Upper lobe of left lung (tissue), 6 donors: ENCODE results near the gene GBF1. TPM values are rescaled to one million over a fixed set of nuclear protein-coding genes. Genes with fewer than 3 reads are reported as not detected.

ENCODE experiments used
- ATAC-seq, 2 donors: fragments of 200-7000 bp; cut with Tn5 transposase; one replicate each; pipeline ENCODE4 v1.9.1; 2022; ENCODE audit warnings: mild to moderate bottlenecking in 2 of 2, moderate library complexity in 2 of 2; ENCODE audit not compliant: low FRiP score in 2 of 2
- DNase-seq, 2 donors: peaks; one replicate each; pipeline ENCODE4 v3.0.0-alpha.2; 2019 to 2020
- H3K27ac ChIP-seq, 4 donors: fragments of 200-600 bp; sonication (generic); one replicate each; pipeline ENCODE4 v1.5.1; 2016 to 2019
- H3K27me3 ChIP-seq, 4 donors: fragments of 200-600 bp; sonication (generic); one replicate each; pipeline ENCODE4 v1.5.1; 2017 to 2019
- H3K36me3 ChIP-seq, 4 donors: fragments of 200-600 bp; sonication (generic); one replicate each; pipeline ENCODE4 v1.5.1; 2016 to 2019
- H3K4me1 ChIP-seq, 4 donors: fragments of 200-600 bp; sonication (generic); one replicate each; pipeline ENCODE4 v1.5.1; 2018 to 2019
- H3K4me3 ChIP-seq, 4 donors: fragments of 200-600 bp; sonication (generic); one replicate each; pipeline ENCODE4 v1.5.1; 2017 to 2019; ENCODE audit warnings: mild to moderate bottlenecking in 2 of 4, moderate library complexity in 1 of 4
- H3K9me3 ChIP-seq, 4 donors: fragments of 200-600 bp; sonication (generic); one replicate each; pipeline ENCODE4 v1.5.1; 2018 to 2019
- EP300 ChIP-seq, 4 donors: sonication (generic); formaldehyde crosslinking; IDR thresholded peaks; one replicate each; pipeline ENCODE4 v1.5.1; 2017; ENCODE audit warnings: antibody characterized with exemption in 4 of 4, control low read depth in 2 of 4
- POLR2A ChIP-seq, 4 donors: fragments of 450-650 bp; IDR thresholded peaks; one replicate each; pipeline ENCODE4 v1.5.1; 2016 to 2017; ENCODE audit warnings: antibody characterized with exemption in 4 of 4, mild to moderate bottlenecking in 2 of 4
- POLR2AphosphoS5 ChIP-seq, 2 donors: sonication (generic); formaldehyde crosslinking; IDR thresholded peaks; one replicate each; pipeline ENCODE4 v1.5.1; 2017; ENCODE audit warnings: antibody characterized with exemption in 2 of 2
- WGBS, 2 donors: methylation state at CpG; one replicate each; pipeline ENCODE4 v1.1.5; 2017 to 2018; 5-methylcytosine and 5-hydroxymethylcytosine counted together
- total RNA-seq, 6 donors: library from RNA; depleted of rRNA in 4 of 6; stranded (reverse); fragments of >200 nt in 4 of 6; gene quantifications; one replicate each; pipeline versions ENCODE4 v1.1.0 to v1.2.1, GENCODE V29; 2016 to 2021
- TF ChIP-seq, protein P1 (sequence below), 6 experiments: fragments of 450-650 bp in 4 of 6; fragments of 200-600 bp in 2 of 6; sonication (generic) in 2 of 6; IDR thresholded peaks; one replicate each; pipeline ENCODE4 v1.5.1; 2016 to 2019; ENCODE audit warnings: antibody characterized with exemption in 6 of 6
- donor health status: DM: no; HTN: no; CAD: no; lungs with moderate emphysema.
- donor health status: DM: no; HTN: yes; CAD: no; lungs with severe emphysema.

Gene GBF1
- total RNA-seq, 6 donors from 2014 or later: 36.7 to 59.7 (median 44.4) TPM

DNA sequence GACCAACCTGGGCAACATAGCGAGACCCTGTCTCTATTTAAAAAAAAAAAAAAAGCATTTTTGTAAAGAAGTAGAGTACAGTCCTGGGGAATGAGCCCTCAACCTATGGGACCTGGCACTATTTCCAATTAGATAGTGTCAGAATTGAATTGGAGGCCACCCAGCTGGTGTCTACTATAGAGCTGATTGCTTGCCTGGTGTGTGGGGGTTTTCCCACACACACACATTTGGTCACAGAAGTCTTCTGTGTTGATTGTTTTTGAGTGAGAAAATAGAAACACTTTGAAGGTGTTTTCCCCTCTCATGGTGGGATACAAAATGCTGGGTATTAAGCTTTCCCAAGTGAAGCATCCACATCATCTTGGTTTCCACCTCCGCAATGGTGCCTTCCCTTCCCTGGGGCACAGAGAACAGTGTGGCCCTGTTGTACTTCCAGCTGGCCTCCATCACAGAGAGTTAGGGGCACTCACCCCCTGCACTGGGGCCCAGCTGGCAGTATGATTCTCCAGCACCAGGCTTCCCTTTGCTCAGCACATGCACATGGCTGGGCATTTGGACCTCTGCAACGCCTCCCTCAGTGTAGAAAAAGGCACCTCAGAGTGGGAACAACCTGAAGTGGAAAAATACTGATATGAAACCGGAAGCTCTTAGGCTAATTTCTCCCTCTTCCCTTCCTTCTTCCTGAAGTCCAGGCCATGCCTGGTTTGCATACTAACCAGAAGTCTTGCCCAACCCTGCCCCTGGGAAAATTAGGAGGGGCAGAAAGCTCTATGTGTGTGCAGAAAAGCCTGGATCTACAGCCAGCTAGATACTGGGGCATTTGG, 139.5 kb downstream of the GBF1 start:
- TF ChIP-seq POLR2AphosphoS5 (IDR thresholded peaks at IDR 0.05) (no peak), EP300 (IDR thresholded peaks at IDR 0.05) (peak in 1 of 4 donors; percentile 40), POLR2A (IDR thresholded peaks at IDR 0.05) (no peak)
- TF ChIP-seq, protein P1, sequence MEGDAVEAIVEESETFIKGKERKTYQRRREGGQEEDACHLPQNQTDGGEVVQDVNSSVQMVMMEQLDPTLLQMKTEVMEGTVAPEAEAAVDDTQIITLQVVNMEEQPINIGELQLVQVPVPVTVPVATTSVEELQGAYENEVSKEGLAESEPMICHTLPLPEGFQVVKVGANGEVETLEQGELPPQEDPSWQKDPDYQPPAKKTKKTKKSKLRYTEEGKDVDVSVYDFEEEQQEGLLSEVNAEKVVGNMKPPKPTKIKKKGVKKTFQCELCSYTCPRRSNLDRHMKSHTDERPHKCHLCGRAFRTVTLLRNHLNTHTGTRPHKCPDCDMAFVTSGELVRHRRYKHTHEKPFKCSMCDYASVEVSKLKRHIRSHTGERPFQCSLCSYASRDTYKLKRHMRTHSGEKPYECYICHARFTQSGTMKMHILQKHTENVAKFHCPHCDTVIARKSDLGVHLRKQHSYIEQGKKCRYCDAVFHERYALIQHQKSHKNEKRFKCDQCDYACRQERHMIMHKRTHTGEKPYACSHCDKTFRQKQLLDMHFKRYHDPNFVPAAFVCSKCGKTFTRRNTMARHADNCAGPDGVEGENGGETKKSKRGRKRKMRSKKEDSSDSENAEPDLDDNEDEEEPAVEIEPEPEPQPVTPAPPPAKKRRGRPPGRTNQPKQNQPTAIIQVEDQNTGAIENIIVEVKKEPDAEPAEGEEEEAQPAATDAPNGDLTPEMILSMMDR (IDR thresholded peaks at IDR 0.05): no peak
- no peak overlapping the region for H3K4me3 ChIP-seq
- H3K27me3 ChIP-seq: no peaks in the 10 kb centered on the region
- no peaks in the 10 kb centered on the region for H3K9me3 ChIP-seq
- H3K27ac ChIP-seq: peak overlapping the region; percentile 12 to 64 (median 30)
- DNase-seq (peak in 1 of 2 donors; percentile 78), ATAC-seq (peak; percentile 68 to 84)
- 64 to 76% methylated on average over 4 of the region's 4 CpGs for WGBS, 2 donors
- H3K4me1 ChIP-seq: peaks cover 8 to 17% (median 12%) of the 10 kb centered on the region in 4 donors
- peaks cover 16 to 37% (median 33%) of the 10 kb centered on the region in 4 donors for H3K36me3 ChIP-seq

DNA sequence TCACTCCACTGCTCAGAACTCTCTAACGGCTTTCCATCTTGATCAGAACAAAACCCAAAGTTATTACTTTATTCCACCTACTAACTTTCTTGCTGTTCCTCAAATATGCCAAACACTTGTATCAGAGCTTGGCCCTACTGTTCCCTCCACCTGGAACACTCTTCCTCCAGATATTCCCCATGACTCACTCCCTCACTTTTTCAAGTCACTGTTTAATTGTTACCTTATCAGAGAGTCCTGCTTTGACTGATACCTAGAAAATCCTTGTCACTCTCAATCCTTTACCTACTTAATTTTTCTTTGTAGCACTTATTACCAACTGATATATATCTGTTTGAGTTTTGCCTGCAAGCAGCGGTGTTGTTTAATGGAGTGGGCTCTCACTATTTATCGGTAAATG, 144.6 kb downstream of the GBF1 start:
- Histone ChIP-seq H3K36me3 (no peaks in the 10 kb centered on the region), H3K4me3 (no peak overlapping the region), H3K9me3 (no peaks in the 10 kb centered on the region), H3K27ac (no peak overlapping the region), H3K4me1 (peaks cover 13 to 26% (median 22%) of the 10 kb centered on the region in 4 donors), H3K27me3 (no peaks in the 10 kb centered on the region)
- ATAC-seq (no peak), DNase-seq (no peak)
- TF ChIP-seq, protein P1 (IDR thresholded peaks at IDR 0.05): no peak
- TF ChIP-seq POLR2AphosphoS5 (IDR thresholded peaks at IDR 0.05): no peak
- no peak for TF ChIP-seq POLR2A (IDR thresholded peaks at IDR 0.05)
- TF ChIP-seq EP300 (IDR thresholded peaks at IDR 0.05): no peak
- 85 to 96% methylated on average over 3 of the region's 3 CpGs for WGBS, 2 donors

DNA sequence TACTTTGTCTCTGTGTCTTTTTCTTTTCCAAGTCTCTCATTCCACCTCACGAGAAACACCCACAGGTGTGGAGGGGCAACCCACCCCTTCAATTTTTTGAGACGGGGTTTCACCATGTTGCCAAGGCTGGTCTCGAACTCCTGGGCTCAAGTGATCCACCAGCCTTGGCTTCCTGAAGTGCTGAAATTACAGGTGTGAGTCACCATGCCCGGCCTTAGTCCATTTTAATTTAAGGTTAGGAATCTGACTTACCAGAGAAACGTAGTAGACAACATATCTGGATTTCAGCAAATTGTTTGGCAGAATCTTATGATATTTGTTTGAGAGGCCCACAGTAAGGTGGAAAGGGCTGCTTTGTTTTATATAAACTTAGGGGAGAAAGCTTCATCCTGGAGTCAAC, 147.0 kb downstream of the GBF1 start:
- DNase-seq (no peak), ATAC-seq (no peak)
- Histone ChIP-seq H3K9me3 (no peaks in the 10 kb centered on the region), H3K27me3 (no peaks in the 10 kb centered on the region), H3K27ac (no peak overlapping the region), H3K4me3 (no peak overlapping the region), H3K4me1 (peaks cover 22 to 31% (median 28%) of the 10 kb centered on the region in 4 donors), H3K36me3 (peaks cover 0 to 4% (median 3%) of the 10 kb centered on the region in 4 donors)
- 82 to 83% methylated on average over 5 of the region's 5 CpGs for WGBS, 2 donors
- TF ChIP-seq, protein P1 (IDR thresholded peaks at IDR 0.05): no peak
- no peak for TF ChIP-seq POLR2A (IDR thresholded peaks at IDR 0.05)
- no peak for TF ChIP-seq EP300 (IDR thresholded peaks at IDR 0.05)
- TF ChIP-seq POLR2AphosphoS5 (IDR thresholded peaks at IDR 0.05): no peak

DNA sequence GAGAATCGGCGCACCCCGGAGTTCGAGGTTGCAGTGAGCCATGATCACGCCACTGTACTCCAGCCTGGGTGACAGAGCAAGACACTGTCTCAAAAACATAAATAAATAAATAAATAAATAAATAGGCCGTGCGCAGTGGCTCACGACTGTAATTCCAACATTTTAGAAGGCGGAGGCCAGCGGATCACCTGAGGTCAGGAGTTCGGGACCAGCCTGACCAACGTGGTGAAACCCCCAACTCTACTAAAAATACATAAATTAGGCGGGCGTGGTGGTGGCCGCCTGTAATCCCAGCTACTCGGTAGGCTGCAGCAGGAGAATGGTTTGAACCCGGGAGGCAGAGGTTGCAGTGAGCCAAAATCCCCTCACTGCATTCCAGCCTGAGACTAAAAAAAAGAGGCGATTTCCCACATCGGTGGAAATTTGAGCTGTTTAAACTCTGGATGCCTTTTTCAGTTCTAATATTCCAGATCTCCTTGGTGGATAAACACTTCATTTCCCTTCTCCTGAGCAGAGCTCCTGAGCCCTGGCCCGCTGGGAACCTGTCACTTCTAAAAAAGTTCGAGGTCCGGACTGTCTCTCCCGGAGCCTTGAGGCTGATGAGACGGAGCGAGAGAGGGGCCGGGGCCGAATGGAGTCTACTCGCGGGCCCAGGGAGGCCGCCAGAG, 148.2 kb downstream of the GBF1 start:
- no peak for TF ChIP-seq EP300 (IDR thresholded peaks at IDR 0.05)
- TF ChIP-seq, protein P1 (IDR thresholded peaks at IDR 0.05): peak in 2 of 6 experiments; percentile 95 to 96
- TF ChIP-seq POLR2A (IDR thresholded peaks at IDR 0.05): no peak
- H3K4me1 ChIP-seq: peaks cover 32 to 43% (median 36%) of the 10 kb centered on the region in 4 donors
- peak overlapping the region; percentile 61 to 82 (median 68) for H3K4me3 ChIP-seq
- DNase-seq (no peak), ATAC-seq (no peak)
- no peaks in the 10 kb centered on the region for H3K9me3 ChIP-seq
- no peaks in the 10 kb centered on the region for H3K27me3 ChIP-seq
- WGBS, 2 donors: 34 to 35% methylated on average over 29 to 30 of the region's 30 CpGs
- H3K27ac ChIP-seq: peak overlapping the region; percentile 94 to 97 (median 96)
- H3K36me3 ChIP-seq: peaks cover 0 to 16% (median 16%) of the 10 kb centered on the region in 4 donors
